ENCODE data around the gene LTV1. TPM values are rescaled to one million over a fixed set of nuclear protein-coding genes. Genes with fewer than 3 reads are reported as not detected.

The LTV1 gene
- total and polyA plus RNA-seq, 9 of the 15 experiments (the other 6 are each of a cell fraction or from before 2014, with no cell fraction given), result 57.9 to 162 (median 119) TPM

GRCh38 chr6:143842902-143843676 is at the start of gene LTV1 (continued):
- peak; percentile 43; the same call in 1 of the 2 replicates for TF ChIP-seq GMEB1 (CRISPR knock-in tag; IDR thresholded peaks at IDR 0.05)
- TF ChIP-seq ETV6 (IDR thresholded peaks at IDR 0.05; ENCODE audit: borderline replicate concordance in 1 of 2, low read depth in 2 of 2, low read length in 1 of 2), result no peak
- TF ChIP-seq ETV6 (CRISPR knock-in tag; IDR thresholded peaks at IDR 0.05; ENCODE audit: borderline replicate concordance), result peak; percentile 96
- peak; percentile 95 for TF ChIP-seq MXI1 (IDR thresholded peaks at IDR 0.05; ENCODE audit: low read depth, low read length)
- peak; percentile 75 to 80 for TF ChIP-seq FOXK2 (conservative IDR thresholded peaks at IDR 0.05 in 1 of 2, IDR thresholded peaks at IDR 0.05 in 1 of 2; ENCODE audit: low read depth in 2 of 2)
- peak; percentile 89 for TF ChIP-seq TAF1 (IDR thresholded peaks at IDR 0.05; ENCODE audit: control insufficient read depth, extremely low read depth, insufficient read depth, low read length, severe bottlenecking)
- TF ChIP-seq ZNF609 (CRISPR knock-in tag; IDR thresholded peaks at IDR 0.05; ENCODE audit: borderline replicate concordance), result peak; percentile 93; the same call in 1 of the 2 replicates
- TF ChIP-seq PML (IDR thresholded peaks at IDR 0.05; ENCODE audit: low read length), result peak; percentile 90; the same call in 1 of the 2 replicates
- peak; percentile 83 for TF ChIP-seq HMGN3 (IDR thresholded peaks at IDR 0.05; ENCODE audit: borderline replicate concordance, extremely low read depth, insufficient read length, low read depth, low read length)
- peak; percentile 23; the same call in 1 of the 2 replicates for TF ChIP-seq STAT6 (CRISPR knock-in tag; IDR thresholded peaks at IDR 0.05)
- 0 out of 2 replicates have a peak, but pooled peaks have one; percentile 59 for TF ChIP-seq ZNF445 (CRISPR knock-in tag; IDR thresholded peaks at IDR 0.05; ENCODE audit: low read depth)
- TF ChIP-seq POLR2B (IDR thresholded peaks at IDR 0.05; ENCODE audit: low read depth, partially characterized antibody), result peak; percentile 88
- peak; percentile 97 for TF ChIP-seq L3MBTL2 (IDR thresholded peaks at IDR 0.05)
- TF ChIP-seq ZNF133 (CRISPR knock-in tag; IDR thresholded peaks at IDR 0.05), result no peak
- peak; percentile 87 for TF ChIP-seq ELF2 (CRISPR knock-in tag; IDR thresholded peaks at IDR 0.05)
- TF ChIP-seq FOXM1 (IDR thresholded peaks at IDR 0.05; ENCODE audit: low read depth), result no peak
- peak; percentile 95 for TF ChIP-seq FOXM1 (CRISPR knock-in tag; IDR thresholded peaks at IDR 0.05; ENCODE audit: low read depth)
- peak; percentile 100 for TF ChIP-seq EP400 (IDR thresholded peaks at IDR 0.05)
